Measurements from ENCODE around the gene OGT.
"Not testable (repeated sequence)": the region's sequence is repeated elsewhere in the genome, so short reads cannot be mapped to it uniquely, and the experiment has no call there.

OGT gene

GRCh38 chrX:71532753-71533425, at the start of gene OGT:
OGT (plus strand) TSS chrX:71533104; CDS start chrX:71533300, 196 bp downstream.
- ChIA-PET POLR2A (ENCODE audit: low non-redundant PET) (no interaction called here), CTCF (no interaction called here)
- H3K27ac ChIP-seq: peak within 1 kb of the TSS; percentile 89
- TF ChIP-seq, protein P1, sequence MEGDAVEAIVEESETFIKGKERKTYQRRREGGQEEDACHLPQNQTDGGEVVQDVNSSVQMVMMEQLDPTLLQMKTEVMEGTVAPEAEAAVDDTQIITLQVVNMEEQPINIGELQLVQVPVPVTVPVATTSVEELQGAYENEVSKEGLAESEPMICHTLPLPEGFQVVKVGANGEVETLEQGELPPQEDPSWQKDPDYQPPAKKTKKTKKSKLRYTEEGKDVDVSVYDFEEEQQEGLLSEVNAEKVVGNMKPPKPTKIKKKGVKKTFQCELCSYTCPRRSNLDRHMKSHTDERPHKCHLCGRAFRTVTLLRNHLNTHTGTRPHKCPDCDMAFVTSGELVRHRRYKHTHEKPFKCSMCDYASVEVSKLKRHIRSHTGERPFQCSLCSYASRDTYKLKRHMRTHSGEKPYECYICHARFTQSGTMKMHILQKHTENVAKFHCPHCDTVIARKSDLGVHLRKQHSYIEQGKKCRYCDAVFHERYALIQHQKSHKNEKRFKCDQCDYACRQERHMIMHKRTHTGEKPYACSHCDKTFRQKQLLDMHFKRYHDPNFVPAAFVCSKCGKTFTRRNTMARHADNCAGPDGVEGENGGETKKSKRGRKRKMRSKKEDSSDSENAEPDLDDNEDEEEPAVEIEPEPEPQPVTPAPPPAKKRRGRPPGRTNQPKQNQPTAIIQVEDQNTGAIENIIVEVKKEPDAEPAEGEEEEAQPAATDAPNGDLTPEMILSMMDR (conservative IDR thresholded peaks at IDR 0.05; ENCODE audit: low read depth): no peak
- peak; percentile 65 for DNase-seq (ENCODE audit: low spot score)

DNA sequence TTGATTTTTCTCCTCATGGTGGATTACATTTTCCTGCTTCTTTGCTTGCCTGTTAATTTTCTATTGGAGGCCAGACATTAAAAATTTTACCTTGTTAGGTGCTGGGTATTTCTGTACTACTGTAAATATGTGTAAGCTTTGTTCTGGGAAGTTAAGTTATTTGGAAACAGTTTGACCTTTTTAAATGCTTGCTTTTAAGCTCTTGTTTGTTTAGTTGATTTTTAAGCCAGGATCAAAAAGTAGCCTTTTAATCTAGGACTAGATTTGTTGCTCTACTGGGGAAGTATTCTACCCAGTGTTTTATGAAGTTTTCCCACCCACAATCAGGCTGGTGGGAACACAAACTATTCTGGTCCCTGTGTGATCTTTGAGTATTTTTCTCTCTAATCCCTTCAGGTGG, 45.1 kb upstream of the OGT start:
- TF ChIP-seq, protein P1 (conservative IDR thresholded peaks at IDR 0.05; ENCODE audit: low read depth): no peak
- no peak for DNase-seq (ENCODE audit: low spot score)
- ChIA-PET CTCF (no interaction called here), POLR2A (ENCODE audit: low non-redundant PET) (no interaction called here)
- no peak overlapping the region for H3K27ac ChIP-seq

DNA sequence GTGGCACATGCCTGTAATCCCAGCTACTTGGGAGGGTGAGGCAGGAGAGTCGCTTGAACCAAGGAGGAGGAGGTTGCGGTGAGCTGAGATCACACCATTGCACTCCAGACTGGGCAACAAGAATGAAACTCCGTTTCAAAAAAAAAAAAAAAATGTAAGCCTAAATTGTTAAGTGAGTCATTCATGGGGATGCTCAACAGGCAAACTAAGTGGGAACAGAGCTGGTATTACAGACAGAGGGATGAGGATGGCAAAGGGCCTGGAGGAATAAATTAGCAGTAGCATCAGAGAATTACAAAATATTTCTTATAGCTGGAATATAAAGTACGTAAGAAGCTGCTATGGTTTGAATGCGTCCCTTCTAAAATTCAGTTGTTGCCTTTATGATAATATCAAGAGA, 43.4 kb upstream of the OGT start:
- ChIA-PET CTCF (interaction anchor here (0.7 kb wide), 1 partner anchor 99 kb away, joined by 3 read pairs; no protein-coding TSS in a partner anchor), POLR2A (ENCODE audit: low non-redundant PET) (no interaction called here)
- TF ChIP-seq, protein P1 (conservative IDR thresholded peaks at IDR 0.05; ENCODE audit: low read depth): no peak
- no peak overlapping the region for H3K27ac ChIP-seq
- no peak for DNase-seq (ENCODE audit: low spot score)

DNA sequence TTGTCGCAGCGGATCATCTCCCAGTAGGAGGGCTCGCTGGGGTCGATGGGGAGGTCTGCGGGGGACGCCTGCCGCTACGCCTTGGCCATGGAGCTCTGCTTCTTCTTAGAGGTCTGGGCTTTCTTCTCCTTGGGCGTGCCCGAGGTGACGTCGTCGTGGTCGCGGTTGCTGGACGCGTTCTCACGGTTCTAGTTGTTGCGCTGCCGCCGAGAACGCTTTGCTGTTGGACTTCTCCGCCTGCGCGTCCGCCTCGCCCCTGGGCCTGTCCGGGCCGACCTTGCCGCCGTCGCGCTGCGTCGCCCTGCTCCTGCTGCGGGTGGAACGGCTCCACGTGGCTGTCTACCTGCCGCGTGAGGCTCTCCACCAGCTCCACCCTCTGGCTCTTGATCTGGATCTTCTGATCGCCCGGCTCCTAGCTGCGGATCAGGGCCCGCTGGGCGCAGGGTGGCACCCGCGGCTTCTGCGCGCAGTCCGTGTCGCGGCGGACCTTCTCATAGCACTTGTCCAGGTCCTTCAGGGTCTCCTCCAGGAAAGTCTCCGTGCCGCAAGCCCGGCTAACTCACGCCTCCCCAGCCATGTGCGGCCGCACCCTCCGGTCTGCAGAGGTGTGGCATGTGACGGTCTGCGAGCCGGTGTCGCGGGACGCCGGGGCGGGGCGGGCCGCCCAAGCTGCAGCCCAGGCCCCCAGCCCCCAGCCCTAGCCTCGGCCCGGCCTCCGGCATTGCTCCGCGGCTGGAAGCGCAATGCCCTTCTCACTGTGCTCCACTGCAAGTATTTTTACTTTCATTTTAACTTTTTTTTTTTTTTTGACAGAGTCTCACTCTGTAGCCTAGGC, 40.5 kb upstream of the OGT start:
- peak; percentile 7 for DNase-seq (ENCODE audit: low spot score)
- no peak overlapping the region for H3K27ac ChIP-seq
- TF ChIP-seq, protein P1 (conservative IDR thresholded peaks at IDR 0.05; ENCODE audit: low read depth): no peak
- CTCF ChIA-PET: no interaction called here
- POLR2A ChIA-PET (ENCODE audit: low non-redundant PET): no interaction called here

- POLR2A ChIA-PET (ENCODE audit: low non-redundant PET): no interaction called here
- no peak for DNase-seq (ENCODE audit: low spot score)
- TF ChIP-seq, protein P1 (conservative IDR thresholded peaks at IDR 0.05; ENCODE audit: low read depth): no peak
- H3K27ac ChIP-seq: no peak overlapping the region
- CTCF ChIA-PET: no interaction called here
These were observed 39.7 kb upstream of the OGT start for GRCh38 chrX:71493111-71493613.

DNA sequence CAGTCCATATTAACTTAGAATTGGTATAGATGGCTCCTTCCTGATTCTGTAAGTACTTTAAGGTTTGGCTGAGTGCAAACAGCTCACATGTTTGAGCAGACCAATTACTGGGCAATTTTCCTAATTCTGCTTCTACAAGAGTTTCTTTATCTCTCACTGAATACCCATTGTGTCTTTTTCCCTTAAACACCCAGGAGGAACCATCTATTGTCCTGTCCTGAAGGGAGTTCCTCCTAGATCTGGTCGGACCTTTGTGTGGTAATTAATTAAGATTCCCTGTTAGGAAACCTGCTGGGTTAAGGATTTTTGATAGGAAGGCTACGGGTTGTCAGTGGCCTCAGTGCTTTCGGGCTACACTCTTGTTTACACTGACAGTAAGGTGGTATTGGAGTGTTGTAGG, 36.9 kb upstream of the OGT start:
- H3K27ac ChIP-seq; CTCF ChIA-PET; DNase-seq (ENCODE audit: low spot score); POLR2A ChIA-PET (ENCODE audit: low non-redundant PET): not testable (repeated sequence)

- TF ChIP-seq, protein P1 (conservative IDR thresholded peaks at IDR 0.05; ENCODE audit: low read depth): no peak
- POLR2A ChIA-PET (ENCODE audit: low non-redundant PET): no interaction called here
- no peak overlapping the region for H3K27ac ChIP-seq
- no peak for DNase-seq (ENCODE audit: low spot score)
- CTCF ChIA-PET: no interaction called here
These were observed 36.4 kb upstream of the OGT start for GRCh38 chrX:71496476-71496875.

GRCh38 chrX:71502080-71502479, 30.8 kb upstream of the OGT start:
- CTCF ChIA-PET; H3K27ac ChIP-seq; DNase-seq (ENCODE audit: low spot score); POLR2A ChIA-PET (ENCODE audit: low non-redundant PET): not testable (repeated sequence)

All from RWPE1 (cell line).